Ishikawa (cell line): Measurements from ENCODE around the gene STX10.

Experiments used
- CEBPB ChIP-seq: IDR thresholded peaks from 2 replicates; pipeline ENCODE4 v1.6.1; 2012
- CREB1 ChIP-seq: IDR thresholded peaks from 2 replicates; pipeline ENCODE4 v1.6.1; 2012; ENCODE audit warnings: low read depth
- EP300 ChIP-seq: IDR thresholded peaks from 2 replicates; pipeline ENCODE4 v1.6.1; 2012; ENCODE audit warnings: borderline replicate concordance
- RAD21 ChIP-seq: IDR thresholded peaks from 2 replicates; pipeline ENCODE4 v1.6.1; 2012; ENCODE audit warnings: low read depth
- TCF12 ChIP-seq: IDR thresholded peaks from 2 replicates; pipeline ENCODE4 v1.6.1; 2012; ENCODE audit warnings: low read depth
- YY1 ChIP-seq: IDR thresholded peaks from 2 replicates; pipeline ENCODE4 v1.6.1; 2012; ENCODE audit warnings: low read depth
- TF ChIP-seq, protein P1 (sequence below): IDR thresholded peaks from 2 replicates; pipeline ENCODE4 v1.6.1; 2012; ENCODE audit warnings: low read depth, mild to moderate bottlenecking

DNA sequence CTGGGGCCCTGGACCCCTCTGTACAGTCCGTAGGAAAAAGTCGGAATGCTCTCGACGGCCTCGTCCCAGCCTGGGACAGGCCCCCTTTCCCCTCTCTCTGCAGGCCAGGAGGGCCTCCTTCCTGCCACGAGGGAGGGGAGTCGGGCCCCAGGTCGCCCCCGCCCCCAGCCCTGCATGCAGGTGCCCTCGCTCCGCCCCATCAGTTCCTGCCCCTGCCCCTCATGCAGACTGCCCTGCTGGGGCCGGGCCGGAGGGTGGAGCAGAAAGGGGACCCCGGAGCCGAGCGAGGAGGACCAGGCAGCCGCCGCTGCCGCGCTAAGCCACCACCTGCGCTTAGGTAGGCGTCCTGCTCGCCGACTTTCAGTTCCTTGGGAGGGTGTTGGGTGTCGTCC is 54.8 kb downstream of the STX10 start:
- TF ChIP-seq RAD21 (no peak), CEBPB (no peak), YY1 (no peak), TCF12 (no peak), EP300 (no peak), CREB1 (no peak)
- TF ChIP-seq, protein P1, sequence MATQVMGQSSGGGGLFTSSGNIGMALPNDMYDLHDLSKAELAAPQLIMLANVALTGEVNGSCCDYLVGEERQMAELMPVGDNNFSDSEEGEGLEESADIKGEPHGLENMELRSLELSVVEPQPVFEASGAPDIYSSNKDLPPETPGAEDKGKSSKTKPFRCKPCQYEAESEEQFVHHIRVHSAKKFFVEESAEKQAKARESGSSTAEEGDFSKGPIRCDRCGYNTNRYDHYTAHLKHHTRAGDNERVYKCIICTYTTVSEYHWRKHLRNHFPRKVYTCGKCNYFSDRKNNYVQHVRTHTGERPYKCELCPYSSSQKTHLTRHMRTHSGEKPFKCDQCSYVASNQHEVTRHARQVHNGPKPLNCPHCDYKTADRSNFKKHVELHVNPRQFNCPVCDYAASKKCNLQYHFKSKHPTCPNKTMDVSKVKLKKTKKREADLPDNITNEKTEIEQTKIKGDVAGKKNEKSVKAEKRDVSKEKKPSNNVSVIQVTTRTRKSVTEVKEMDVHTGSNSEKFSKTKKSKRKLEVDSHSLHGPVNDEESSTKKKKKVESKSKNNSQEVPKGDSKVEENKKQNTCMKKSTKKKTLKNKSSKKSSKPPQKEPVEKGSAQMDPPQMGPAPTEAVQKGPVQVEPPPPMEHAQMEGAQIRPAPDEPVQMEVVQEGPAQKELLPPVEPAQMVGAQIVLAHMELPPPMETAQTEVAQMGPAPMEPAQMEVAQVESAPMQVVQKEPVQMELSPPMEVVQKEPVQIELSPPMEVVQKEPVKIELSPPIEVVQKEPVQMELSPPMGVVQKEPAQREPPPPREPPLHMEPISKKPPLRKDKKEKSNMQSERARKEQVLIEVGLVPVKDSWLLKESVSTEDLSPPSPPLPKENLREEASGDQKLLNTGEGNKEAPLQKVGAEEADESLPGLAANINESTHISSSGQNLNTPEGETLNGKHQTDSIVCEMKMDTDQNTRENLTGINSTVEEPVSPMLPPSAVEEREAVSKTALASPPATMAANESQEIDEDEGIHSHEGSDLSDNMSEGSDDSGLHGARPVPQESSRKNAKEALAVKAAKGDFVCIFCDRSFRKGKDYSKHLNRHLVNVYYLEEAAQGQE = no peak
